Suppressor macrophage treated with lipopolysaccharide for 1 hour (primary cell): ENCODE results near the gene KRT80.

ENCODE experiments used
- DNase-seq, 3 donors: peaks; one replicate each; pipeline ENCODE4 v3.0.0-alpha.2; 2020 to 2022

KRT80 gene

DNA sequence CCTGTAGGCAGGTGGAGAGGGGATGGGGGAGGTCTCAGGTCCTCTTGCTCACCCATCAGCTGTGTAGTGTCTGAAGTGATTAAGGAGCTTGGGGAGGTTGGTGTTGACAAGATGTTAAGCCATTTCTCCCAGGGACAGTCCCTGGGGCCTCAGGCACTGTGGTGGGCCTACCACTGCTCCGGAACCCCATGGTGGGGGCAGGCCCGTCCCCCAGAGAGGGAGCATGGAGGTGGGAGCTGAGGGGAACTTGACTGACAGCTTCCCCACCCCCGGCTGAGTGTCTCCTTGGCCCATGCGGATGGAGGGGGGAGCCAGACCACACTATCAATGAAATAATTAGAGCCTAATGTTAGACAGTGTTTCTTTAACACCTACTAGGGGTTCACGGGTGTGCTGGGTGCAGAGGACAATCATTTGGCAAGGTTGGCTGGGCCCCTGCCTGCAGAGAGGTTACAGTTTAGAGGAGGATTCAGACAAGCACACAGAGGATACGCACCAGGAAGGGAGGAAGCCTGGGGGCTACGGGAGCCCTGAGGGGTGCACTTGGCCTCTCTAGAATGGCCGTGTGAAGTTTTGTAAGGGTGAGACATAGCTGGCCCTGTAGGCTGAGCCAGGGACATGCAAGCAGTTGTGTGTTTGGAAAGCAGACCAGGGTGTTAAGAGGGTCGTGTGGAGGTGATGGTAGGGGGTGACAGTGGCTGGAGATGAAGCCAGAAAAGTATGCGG is 19.3 kb upstream of the KRT80 start:
- no peak for DNase-seq

GRCh38 chr12:52210186-52210924 is 18.5 kb upstream of the KRT80 start:
- DNase-seq, result peak; percentile 61 to 66 (median 62)

DNA sequence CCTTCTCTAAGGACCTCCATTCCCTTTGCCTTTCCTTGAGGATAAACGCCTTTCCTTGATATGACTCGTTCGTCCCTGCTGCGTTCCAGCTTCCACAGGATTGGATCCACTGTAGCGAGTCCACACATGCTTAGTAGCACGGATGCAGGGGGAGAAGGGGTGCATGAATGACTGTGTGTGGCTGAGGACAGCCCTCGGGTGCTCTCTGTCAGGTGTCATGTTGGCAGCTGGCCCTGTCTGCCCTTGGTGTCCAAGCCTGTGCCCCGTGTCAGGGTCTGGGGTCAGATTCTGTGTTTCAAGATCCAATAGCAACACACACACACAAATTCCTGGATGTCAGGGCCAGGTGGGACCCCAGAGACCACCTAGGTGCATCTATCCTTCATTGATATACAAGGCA is 17.5 kb upstream of the KRT80 start:
- no peak for DNase-seq

DNA sequence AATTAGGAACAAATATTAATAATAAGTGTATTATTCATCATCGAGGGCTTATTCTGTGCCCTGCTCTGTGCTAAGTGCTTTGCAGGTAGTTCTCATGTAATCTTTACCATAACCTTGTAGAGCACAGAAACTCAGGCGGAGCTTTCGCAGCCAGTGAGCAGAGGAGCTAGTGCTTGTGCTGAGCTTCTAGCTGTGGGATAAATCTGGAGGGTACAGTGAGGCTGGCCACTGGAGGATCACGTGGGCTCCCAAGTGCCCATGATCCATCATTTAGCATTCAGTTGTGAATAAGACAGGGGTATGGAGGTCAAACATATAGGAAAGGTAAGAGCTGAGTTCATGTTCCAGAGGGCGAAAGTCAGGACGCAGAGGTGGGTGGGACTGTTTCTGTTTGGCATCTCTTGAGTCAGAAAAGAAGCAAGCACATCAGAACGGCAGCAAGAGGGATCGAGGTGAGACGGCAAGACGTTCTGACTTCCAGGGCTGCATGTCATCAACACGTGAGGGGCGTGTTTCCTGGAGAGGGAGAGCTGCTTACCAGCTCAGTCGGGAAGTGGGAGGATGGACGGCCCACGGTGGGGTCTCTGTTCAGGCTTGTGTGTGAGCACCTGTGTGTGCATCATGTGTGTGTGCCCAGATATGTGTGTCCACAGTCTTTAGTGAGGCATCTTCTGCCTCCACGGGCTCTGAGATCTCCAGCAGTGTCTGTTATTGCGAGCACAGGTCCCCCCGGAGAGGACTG is 16.8 kb upstream of the KRT80 start:
- no peak for DNase-seq

DNA sequence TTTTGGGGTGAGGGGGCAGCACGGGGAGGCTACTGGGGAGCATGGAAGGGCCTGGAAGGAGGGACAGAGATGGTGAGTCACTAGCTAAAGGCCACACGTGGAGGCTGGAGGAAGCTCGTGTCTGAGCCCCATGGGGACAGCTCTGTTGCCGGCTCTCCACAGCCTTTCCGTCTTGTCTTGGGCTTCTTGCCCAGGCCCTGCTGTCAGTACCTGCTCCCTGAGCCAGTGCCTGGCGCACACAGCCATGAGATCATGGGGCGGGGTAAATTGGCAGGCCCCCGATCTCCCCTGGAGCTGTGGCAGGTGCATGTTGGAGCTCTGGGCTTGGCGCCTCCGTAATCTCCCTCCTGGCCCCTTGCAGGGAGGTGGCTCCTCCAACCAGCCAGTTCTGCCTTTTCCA is 16.1 kb upstream of the KRT80 start:
- DNase-seq, result peak in 2 of 3 donors; percentile 50 to 56

GRCh38 chr12:52207106-52207505 is 15.3 kb upstream of the KRT80 start:
- DNase-seq, result no peak

DNA sequence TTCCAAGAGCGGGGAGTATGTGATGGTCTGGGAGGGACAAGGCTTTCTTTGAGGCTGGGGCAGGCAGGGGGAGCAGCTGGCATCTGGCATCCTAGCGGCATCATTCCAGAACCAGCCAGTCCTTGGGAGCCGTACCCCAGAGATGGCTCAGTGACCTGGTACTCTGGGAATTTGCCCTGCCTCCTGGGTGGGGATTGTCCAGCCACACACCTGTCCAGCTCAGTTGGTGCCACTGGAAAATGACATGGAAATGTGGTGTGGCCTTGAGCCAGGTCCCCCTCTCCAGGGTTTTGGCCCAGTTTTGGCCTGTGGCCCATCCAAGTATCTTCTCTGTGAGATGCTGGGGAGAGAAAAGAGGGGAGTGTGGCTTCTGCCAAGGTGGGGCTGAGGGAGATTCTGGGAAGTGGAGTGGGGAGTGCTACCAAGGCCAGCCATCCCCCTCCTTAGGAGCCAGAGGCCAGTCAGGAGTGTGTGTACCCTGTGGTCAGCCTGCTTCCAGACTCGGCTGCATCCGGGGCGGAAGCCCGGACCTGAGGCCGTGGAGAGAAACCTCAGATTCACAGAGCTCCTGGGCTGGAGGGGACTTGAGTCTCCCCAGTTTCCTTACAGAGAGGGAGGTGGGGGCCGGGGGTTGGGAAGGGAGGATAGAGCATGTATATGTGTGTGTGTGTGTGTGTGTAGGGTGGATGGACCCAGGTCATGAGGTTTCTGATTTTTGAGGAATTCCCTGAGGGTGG is 14.7 kb upstream of the KRT80 start:
- no peak for DNase-seq

- DNase-seq, result no peak
These were observed 13.9 kb upstream of the KRT80 start for GRCh38 chr12:52205612-52206303.

DNA sequence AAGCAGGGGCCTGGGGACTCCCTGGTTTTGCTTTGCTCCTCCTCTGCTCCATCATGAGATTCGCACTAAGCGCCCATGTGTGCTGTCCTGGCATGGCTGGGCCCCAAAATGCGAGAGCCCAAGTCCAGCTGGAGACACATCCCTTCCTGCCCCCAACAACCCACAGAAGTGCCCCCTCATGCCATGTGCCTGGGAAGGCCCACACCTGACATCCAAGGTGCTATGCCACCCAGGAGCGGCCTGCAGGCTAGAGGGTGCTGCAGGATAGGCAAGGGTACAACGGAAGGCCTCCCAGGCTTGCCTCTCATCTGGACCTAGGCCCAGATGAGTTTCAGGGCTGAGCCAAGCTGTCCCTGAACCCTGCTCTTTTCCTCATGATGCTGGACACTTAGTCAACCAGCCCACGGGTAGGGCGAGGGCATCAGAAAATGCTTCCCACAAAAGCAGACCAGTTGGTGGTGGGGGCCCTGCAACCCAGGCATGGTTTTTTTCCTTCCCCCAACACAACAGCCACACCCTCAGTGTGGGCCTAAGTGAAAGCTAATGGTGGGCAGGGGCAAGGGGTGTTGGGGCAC is 13.2 kb upstream of the KRT80 start:
- DNase-seq, result no peak

DNA sequence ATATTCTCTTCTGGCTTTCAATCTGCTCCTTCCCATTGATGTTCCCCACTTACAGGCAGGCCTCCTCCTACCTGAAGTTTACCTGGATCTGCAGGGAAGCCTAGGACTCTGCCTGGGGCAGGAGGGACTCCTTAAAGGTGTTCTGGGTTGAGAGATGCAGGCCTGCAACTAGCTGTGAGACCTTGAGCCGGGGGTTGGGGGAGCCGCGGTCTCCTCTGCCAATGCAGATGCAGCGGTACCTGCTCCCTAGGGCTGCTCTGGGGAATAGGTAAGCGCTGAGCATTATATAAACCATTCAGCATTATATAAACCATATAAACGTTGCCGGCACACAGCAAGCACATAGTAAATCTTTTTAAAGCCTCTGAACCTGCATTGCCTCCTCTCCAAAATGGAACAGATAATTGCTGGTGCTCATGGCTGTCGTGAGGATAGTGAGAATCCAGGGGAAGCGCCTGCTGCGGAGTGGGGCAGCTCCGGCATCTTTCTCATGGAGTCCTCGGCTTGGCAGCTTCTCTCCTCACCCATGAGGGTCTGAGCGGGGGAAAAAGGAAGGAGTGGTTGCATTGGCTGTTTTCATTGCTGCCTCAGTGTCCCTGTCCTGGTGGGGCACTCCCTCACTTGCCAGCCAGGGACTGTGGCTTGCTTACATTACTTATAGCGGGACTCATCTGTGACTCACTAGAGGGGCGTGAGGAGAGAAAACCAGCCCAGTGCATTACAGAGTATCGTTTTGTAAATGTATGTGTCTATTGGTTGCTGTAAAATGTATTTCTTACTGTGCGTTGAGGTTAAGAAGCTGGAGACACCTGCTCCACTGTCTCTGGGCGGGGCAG is 12.5 kb upstream of the KRT80 start:
- no peak for DNase-seq

DNA sequence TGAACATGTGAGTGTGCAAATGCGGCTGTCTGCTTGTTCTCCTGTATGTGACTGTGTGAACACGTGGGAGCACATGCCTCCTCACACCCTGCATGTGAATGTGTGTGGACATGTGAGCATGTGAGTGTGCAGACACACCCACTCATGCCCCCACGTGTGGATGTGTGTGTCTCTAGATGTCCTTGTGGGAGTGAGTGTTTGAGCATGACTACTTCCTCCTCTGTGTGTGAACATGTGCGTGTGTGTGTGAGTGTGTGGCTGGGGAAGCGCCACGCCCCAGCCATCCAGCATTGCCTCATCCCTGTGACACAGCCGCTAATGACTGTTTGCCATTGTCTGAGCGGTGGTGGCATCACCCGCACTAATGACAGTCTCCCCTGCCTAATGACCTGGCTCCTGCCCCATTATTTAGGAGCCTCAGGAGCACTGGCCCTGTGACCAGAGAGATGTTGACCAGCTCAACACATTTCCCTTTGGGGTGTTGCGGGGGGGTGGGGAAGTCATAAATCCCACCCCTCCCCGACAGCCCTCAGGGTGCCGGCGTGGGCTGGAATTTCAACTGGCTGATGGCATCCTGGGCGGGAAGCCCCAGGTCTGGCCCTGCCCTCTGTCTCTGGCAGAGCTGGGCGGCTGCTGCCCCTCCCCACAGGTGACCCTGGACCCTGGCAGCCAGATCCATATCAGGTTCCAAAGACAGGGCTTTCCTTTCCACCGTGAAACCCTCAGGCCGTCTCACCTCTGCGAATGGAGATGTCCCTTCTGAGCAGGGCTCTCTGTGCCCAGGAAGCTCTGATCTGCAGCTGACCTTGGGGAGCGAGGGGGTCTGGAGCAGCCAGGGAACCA is 11.5 kb upstream of the KRT80 start:
- peak; percentile 96 to 99 (median 97) for DNase-seq

DNA sequence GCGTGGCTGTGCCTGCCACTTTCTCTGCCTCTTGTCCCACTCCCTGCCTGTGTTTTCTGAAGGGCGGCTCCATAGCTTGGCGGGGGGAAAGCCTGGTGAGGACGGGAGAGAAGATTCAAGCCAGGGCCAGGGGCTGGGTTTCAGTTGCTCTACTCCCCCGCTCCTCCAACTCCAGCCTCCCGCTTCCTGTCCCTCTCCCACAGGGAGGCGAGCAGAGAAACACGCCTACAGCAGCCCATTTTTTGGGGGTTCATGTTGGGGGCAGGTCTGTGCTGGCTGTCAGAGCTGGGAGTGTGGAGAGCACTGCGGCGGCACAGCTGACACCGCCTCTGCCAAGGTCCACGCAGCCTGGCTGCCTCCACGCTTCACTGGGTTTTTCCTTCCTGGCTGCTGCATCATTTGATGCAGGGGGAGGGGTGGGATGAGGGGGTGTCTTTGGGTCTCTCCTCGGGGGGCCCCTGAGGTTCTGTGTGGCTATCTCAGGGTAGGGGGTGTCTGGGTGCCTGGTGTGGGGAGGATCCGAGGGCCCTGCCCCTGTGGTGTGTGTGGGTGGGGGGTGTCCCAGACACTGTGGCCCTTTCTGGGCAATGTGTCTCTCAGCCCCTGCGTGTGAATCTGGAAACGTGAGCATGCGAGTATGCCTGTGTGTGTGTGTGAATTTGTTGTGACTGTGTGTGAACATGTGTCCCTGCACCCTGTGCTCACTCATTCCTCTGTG is 10.7 kb upstream of the KRT80 start:
- peak in 2 of 3 donors; percentile 57 to 68 for DNase-seq

GRCh38 chr12:52201451-52201839 is 9.6 kb upstream of the KRT80 start:
- DNase-seq, result no peak

GRCh38 chr12:52200781-52201450 is 9.1 kb upstream of the KRT80 start:
- DNase-seq, result no peak

- DNase-seq, result no peak
These were observed 8.4 kb upstream of the KRT80 start for GRCh38 chr12:52200086-52200780.

- DNase-seq, result no peak
These were observed 7.6 kb upstream of the KRT80 start for GRCh38 chr12:52199294-52199919.

DNA sequence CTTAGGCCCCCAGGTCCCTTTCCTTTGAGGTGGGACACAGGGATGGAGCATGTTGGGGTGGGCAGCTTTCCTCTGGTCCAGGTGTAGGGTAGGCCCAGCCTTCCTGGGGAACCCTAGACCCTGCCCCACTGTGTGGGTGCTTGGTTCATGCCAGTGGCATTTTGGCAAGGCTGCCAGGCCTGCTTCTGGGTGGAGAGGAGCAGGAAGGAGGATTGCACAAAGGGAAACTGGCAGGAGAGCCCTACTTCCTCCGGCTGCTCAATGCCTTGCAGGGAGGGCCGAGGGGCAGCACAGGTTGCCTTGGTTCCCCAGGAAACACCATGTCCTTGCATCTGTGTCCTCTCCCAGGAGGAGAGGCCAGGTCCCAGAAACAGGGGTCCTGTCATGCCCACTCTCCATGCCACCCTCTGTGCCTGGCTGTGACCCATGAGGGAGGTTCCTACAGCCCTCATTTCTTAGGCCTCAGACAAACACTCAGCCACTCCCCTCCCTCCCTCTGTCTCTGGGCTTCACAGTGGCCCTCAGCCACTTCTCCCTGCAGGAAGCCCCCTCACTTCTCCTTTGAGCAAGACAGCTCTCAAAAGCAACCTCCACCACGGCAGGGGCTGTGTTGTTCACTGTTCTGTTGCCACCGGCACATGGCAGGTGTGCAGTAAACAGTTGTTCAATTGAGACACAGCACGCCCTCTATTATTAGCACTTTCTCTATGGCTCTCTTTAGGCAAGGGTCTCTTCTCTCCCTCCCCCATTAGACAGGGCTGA is 6.8 kb upstream of the KRT80 start:
- peak; percentile 56 to 60 (median 56) for DNase-seq
